DMS114 treated with DMSO at 0.1 percent for 48 hours (cell line): Measurements from ENCODE around the gene IL10RA.

Source experiments
- DNase-seq: peaks from one replicate; lab custom pipeline; 2025; ENCODE audit not compliant: unreplicated experiment; lab: John Stamatoyannopoulos, UW

The IL10RA gene

DNA sequence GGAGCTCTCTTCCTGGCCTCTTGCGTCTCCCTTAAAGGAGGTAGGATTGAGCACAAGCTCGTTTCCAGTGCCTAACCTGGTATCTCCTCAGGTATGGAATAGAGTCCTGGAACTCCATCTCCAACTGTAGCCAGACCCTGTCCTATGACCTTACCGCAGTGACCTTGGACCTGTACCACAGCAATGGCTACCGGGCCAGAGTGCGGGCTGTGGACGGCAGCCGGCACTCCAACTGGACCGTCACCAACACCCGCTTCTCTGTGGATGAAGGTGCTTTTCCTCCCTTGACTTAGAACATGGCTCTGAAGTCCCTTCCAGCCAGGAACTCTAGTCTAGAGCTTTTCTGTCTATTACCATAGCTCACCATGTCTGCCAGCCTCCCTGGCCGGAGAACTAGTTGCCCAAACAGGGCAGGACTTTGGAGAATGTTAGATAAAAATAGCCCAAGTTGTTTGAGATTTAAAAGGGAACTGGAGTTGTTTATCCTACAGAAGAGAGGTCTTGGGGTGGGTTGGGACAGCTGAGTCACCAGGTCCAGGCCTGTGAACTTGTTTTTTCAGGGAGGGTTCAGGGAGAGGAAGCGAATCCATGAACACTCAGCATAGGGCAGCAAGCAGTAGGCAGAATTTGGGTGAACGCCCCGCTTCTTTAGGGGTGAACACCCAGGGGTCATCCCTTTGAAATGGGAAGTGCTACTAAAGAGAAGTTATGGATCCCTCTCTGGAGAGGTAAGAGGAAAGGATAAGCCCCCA is 3.3 kb downstream of the IL10RA start:
- no peak for DNase-seq

DNA sequence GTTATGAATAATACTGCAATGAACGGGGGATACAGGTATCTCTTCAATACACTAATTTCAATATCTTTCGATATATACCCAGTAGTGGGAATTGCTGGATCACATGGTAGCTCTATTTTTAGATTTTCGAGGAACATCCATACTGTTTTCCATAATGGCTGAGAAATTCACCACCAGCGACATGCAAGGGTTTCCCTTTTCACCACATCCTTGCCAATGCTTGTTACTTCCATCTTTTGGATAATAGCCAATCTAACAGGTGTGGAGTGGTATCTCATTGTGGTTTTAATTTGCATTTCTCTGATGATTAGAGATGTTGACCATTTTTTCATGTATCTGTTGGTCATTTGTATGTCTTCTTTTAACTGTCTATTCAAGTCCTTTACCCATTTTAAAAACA is 5.9 kb downstream of the IL10RA start:
- no peak for DNase-seq

DNA sequence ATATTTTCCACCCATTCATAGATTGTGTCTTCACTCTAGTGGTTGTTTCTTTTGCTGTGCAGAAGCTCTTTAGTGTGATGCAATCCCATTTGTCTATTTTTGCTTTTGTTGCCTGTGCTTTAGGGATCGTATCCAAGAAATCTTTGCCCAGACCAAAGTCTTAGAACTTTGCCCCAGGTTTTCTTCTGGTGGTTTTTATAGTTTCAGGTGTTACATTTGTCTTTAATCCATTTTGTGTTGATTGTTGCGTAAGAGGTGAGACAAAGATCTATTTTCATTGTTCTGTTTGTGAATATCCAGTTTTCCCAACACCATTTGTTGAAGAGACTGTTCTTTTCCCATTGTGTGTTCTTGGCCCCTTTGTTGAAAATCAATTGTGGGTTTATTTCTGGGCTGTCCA is 6.4 kb downstream of the IL10RA start:
- no peak for DNase-seq

DNA sequence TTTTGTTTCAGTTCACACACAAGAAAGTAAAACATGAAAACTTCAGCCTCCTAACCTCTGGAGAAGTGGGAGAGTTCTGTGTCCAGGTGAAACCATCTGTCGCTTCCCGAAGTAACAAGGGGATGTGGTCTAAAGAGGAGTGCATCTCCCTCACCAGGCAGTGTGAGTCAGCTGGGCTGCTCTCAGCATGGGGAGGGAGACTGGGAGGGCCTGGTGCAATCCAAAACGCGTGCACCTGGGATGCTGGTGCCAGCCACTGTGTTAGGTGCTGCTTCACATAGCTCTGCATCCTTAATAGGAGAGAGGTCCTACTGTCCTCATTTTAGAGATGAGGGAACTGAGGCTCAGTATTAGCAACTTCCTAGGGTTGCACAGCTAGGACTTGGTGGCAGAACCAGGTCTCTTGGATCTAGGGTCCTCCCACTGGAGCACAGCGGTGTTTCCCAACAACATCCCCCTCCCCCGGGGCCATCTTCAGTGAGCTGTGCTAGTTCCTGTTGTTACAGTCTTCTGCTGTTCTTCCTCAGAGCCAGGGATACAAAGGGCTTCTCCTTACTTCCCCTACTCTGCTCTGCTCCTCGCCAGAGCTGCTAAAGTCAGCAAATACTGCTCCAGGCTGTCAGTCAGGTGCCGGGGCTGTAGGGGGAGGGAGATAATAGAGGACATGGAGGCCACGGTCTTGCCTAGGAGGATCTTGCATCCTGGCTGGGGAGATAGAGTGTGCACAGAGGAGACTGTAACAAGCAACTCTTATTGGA is 8.0 kb downstream of the IL10RA start:
- no peak for DNase-seq

DNA sequence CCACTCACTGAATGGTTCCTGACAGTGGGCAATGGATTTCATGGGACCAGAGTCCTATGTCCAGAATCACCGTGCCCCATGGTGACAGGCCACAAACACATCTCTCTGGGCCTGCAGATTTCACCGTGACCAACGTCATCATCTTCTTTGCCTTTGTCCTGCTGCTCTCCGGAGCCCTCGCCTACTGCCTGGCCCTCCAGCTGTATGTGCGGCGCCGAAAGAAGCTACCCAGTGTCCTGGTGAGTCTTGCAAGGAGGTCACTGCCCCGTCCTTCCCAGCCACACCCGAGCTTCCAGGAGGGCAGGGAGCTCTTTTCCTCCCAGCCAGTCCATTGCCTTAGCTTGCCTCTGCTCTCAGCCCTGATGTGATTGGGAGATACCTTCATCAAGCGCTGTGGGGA is 9.3 kb downstream of the IL10RA start:
- no peak for DNase-seq

DNA sequence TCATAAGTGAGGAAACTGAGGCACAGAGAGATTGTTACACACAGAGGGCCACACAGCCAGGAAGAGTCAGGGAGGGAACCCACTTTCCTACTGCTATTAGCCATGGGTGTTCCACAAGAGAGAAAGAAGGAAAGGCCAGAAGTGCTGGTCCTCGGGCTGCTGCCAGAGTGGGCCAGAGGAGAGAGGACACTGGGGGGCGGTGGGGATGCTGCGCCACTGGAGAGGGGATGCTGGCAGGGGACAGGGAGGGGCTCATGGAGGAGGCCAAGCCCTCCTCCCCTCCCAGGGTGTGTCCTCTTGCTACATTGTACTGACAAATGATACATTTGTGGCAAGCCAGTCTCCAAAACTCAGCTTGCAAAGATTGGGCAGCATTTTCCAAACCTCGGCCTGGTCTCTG is 9.9 kb downstream of the IL10RA start:
- no peak for DNase-seq

DNA sequence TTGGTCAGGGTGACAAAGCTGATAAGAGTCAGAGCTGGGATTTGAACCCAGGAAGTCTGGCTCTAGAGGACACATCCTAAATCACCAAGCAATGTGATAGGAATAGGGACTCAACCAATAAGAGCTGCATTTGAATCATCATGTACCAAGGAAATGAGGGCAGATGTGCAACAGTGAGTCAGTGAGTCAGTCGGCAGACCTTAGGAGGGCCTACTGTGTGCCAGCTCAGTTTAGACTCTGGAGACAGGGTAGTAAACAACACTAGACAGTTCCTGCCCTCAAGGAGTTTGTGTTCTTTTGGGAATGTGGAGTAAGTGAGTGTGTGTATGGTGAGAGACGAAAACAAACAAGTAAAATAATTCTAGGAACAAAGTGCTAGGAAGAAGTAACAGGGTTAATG is 11.2 kb downstream of the IL10RA start:
- no peak for DNase-seq

DNA sequence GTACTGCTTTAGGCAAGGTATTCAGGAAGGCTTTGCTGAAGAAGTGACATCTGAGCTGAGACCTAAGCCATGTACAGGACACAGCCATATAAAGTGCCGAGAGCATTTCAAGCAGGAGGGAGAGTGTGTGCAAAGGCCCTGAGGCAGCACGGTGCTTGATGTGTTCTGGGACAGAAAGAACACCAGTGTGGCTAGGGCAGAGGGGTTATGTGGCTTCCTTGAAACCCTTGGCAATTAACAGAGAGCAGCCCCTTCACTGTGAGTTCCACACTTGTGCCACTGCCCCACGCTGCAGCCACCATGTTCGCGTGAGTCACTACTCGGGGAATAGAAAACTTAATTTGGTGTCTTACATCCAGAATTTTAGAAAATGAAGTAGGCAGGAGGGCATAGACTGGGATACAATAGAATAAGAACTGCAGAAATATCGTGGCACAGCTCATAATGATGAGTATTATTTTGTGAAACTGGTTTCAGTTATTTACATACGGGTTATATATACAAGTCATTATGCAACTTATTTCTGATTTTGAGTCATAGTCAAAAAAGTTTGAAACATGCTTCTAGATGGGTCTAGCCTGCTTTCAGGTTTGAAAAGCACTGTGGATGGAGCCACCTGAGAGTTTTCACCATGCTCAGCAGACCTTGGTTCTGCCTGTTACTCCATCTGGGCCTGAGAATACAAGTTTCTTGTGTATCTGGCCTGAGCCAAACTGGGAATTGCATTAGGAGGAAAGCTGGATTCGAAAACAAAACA is 11.8 kb downstream of the IL10RA start:
- DNase-seq: no peak

DNA sequence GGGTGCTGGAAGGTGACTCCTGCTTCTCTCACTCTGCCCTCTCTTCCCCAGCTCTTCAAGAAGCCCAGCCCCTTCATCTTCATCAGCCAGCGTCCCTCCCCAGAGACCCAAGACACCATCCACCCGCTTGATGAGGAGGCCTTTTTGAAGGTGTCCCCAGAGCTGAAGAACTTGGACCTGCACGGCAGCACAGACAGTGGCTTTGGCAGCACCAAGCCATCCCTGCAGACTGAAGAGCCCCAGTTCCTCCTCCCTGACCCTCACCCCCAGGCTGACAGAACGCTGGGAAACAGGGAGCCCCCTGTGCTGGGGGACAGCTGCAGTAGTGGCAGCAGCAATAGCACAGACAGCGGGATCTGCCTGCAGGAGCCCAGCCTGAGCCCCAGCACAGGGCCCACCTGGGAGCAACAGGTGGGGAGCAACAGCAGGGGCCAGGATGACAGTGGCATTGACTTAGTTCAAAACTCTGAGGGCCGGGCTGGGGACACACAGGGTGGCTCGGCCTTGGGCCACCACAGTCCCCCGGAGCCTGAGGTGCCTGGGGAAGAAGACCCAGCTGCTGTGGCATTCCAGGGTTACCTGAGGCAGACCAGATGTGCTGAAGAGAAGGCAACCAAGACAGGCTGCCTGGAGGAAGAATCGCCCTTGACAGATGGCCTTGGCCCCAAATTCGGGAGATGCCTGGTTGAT is 12.6 kb downstream of the IL10RA start:
- DNase-seq: no peak

DNA sequence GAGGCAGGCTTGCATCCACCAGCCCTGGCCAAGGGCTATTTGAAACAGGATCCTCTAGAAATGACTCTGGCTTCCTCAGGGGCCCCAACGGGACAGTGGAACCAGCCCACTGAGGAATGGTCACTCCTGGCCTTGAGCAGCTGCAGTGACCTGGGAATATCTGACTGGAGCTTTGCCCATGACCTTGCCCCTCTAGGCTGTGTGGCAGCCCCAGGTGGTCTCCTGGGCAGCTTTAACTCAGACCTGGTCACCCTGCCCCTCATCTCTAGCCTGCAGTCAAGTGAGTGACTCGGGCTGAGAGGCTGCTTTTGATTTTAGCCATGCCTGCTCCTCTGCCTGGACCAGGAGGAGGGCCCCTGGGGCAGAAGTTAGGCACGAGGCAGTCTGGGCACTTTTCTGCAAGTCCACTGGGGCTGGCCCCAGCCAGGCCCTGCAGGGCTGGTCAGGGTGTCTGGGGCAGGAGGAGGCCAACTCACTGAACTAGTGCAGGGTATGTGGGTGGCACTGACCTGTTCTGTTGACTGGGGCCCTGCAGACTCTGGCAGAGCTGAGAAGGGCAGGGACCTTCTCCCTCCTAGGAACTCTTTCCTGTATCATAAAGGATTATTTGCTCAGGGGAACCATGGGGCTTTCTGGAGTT is 13.3 kb downstream of the IL10RA start:
- no peak for DNase-seq

DNA sequence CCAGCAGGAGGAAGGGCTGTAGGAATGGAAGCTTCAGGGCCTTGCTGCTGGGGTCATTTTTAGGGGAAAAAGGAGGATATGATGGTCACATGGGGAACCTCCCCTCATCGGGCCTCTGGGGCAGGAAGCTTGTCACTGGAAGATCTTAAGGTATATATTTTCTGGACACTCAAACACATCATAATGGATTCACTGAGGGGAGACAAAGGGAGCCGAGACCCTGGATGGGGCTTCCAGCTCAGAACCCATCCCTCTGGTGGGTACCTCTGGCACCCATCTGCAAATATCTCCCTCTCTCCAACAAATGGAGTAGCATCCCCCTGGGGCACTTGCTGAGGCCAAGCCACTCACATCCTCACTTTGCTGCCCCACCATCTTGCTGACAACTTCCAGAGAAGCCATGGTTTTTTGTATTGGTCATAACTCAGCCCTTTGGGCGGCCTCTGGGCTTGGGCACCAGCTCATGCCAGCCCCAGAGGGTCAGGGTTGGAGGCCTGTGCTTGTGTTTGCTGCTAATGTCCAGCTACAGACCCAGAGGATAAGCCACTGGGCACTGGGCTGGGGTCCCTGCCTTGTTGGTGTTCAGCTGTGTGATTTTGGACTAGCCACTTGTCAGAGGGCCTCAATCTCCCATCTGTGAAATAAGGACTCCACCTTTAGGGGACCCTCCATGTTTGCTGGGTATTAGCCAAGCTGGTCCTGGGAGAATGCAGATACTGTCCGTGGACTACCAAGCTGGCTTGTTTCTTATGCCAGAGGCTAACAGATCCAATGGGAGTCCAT is 14.1 kb downstream of the IL10RA start:
- no peak for DNase-seq

DNA sequence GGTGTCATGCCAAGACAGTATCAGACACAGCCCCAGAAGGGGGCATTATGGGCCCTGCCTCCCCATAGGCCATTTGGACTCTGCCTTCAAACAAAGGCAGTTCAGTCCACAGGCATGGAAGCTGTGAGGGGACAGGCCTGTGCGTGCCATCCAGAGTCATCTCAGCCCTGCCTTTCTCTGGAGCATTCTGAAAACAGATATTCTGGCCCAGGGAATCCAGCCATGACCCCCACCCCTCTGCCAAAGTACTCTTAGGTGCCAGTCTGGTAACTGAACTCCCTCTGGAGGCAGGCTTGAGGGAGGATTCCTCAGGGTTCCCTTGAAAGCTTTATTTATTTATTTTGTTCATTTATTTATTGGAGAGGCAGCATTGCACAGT is 14.6 kb downstream of the IL10RA start:
- no peak for DNase-seq

DNA sequence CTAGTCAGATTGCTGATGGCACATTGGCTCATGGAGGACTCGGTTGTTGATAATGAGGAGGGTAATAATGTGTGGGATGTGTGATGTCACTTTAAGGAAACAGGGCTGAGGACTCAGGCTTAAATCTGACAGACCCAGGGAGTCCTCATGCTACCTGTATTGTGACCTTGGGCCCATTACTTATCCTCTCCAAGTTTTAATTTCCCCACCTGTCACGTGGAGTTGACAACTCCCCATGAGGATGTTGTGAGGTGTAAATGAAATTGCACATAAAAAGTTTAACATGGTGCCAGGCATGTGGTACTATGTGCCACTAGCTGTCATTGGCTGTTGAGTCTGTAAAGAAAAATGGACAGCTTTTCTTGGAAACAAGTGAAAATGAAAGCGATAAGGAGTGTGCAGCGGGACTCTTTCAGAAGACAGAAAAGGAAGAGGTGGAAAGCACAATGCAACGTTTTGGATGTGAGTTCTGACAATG is 15.3 kb downstream of the IL10RA start:
- DNase-seq: no peak

DNA sequence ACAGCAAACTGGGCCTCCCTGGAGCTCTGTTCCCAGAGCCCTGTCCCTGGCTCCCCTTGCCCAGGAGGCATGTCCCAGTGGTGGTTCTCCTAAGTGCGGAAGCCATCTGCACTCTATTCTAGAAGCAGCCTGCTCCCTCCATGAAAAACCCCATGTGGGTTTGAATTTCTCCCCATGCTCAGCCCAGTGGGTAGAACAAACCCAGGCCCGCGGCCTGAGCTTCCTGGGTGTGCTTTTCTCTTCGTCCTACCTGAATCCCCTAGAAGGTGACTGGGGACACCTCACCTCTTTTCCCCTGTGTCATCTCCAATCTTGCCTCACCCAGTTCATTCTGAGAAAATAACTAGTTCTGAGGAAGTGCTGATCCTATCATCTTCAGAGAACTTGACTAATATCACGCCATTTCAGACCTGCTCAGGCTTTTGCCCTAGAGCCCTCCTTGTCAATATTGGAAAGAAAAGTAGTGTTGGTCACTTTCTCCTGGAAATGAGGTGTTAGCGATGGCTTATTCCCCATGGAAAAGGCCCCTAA is 15.9 kb downstream of the IL10RA start:
- no peak for DNase-seq

DNA sequence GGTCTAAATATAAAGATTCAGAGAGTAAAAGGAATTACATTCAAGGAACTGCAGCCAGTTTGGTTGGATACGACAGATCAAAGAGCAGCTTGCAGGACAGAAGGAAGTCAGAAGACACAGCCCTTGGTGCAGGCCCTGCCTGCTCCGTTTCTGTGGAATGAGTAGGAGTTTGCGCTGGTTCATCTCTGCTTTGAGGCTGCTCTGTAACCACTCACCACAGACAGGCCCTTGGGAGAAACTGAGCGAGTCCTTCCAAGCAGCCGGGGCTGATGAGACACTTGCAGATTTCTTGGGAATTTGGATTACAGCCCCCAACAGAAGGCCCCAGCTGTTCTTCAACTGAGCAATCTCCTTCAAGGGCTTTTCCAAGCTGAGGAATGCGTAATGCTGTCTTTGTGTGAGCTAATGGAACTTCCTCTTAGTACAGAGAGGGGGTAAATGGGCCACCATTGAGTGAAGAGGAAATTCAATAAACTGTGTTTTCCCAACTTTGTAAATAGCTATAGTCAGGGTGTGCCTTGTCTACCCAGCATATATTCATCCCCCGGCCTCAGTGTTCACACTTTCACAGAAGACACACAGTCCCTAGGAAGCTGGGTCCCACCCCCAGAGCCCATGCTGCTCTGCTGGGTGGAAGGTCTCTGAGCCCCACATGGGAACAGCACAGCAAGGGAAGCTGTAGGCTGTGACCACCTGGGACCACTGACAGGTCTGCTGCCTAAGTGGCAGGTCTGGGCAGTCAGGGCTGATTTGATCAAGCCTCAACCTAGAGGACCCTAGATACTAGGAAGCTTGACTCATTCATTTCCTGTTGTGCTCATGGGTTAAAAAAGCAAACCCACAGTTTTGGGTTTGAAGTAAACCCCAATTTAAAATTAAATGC is 16.6 kb downstream of the IL10RA start:
- no peak for DNase-seq

DNA sequence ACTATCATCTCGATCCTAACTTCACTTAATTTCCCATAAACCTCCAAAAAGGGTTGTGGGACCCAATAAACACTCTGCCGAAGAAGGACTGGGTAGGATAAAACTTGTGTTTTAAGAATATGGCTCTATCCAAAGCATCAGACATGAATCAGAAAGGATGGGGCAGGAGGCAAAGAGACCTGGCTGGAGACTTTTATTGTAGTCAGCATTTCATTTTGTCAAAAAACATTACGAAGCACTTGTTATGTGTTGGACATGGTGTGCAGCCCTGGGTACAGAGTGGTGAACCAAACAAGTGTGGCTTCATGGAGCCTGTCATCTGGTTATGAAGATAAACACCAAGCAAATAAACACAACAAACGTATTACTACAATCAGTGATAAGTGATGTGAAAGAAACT is 17.3 kb downstream of the IL10RA start:
- no peak for DNase-seq

DNA sequence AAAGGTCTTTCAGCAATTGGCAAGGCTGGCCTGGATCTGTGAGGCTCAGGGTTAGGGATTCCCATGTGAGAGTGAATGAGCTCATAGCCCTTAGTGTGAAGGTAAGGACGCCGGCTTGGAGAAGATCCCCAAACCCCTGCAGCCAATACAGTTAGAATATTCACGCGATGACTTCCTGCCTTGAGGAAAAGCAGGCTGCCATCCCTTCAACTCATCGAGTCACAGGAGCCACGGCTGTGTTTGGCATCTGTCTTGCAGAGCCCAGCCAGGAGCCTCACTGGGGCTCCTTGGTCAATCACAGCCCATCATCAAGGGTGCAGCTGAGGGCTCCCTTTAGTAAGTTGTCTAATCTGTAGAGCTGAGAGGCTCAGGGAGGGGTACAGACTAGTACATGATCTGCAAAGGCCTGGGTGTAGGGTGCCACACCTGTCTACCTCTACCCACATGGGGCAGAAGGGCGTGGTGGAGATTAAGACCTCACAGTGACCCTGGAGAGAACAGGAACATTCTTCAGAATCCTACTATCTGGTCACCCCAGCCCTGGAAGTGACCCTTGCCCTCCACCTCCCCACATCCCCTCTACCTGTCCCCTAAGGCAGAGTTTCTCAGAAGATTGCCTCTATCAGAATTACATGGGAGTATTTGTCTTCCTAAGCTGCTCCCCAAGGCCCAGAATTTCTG is 18.5 kb downstream of the IL10RA start:
- DNase-seq: no peak
